HG03039 (cell line): ENCODE data around the gene VPS35L.
"Not testable (repeated sequence)": the region's sequence is repeated elsewhere in the genome, so short reads cannot be mapped to it uniquely, and the experiment has no call there.

Source experiments
- ATAC-seq: cut with Tn5 transposase; IDR thresholded peaks from one replicate; pipeline ENCODE4 v1.9.1; 2021; ENCODE audit warnings: mild to moderate bottlenecking, moderate library complexity; ENCODE audit not compliant: unreplicated experiment

Gene VPS35L

GRCh38 chr16:19710191-19710908 lies 154.8 kb downstream of the VPS35L start:
- no peak for ATAC-seq

GRCh38 chr16:19710991-19711545 lies 155.6 kb downstream of the VPS35L start:
- ATAC-seq, result no peak

GRCh38 chr16:19711643-19712042 lies 156.1 kb downstream of the VPS35L start:
- ATAC-seq, result no peak

GRCh38 chr16:19712418-19713058 lies 157.0 kb downstream of the VPS35L start:
- no peak for ATAC-seq

GRCh38 chr16:19713697-19714096 lies 158.2 kb downstream of the VPS35L start:
- no peak for ATAC-seq

- ATAC-seq, result no peak
Observed at GRCh38 chr16:19715566-19715965, 160.1 kb downstream of the VPS35L start.

GRCh38 chr16:19716183-19716582 lies 160.7 kb downstream of the VPS35L start:
- no peak for ATAC-seq

- not testable (repeated sequence) for ATAC-seq
Observed at GRCh38 chr16:19716728-19717127, 161.2 kb downstream of the VPS35L start.

- no peak for ATAC-seq
Observed at GRCh38 chr16:19717314-19717713, 161.8 kb downstream of the VPS35L start.

GRCh38 chr16:19717741-19718623 lies 162.5 kb downstream of the VPS35L start, which contains the start of the genes IQCK and KNOP1:
Gene IQCK, plus strand, starts transcription at chr16:19718271. Its CDS starts 36 bp downstream, at chr16:19718307.
Gene KNOP1, minus strand, starts transcription at chr16:19718227. Its CDS starts 3,192 bp downstream, at chr16:19715035.
- peak; percentile 89 for ATAC-seq

- ATAC-seq, result no peak
Observed at GRCh38 chr16:19718624-19718965, 163.1 kb downstream of the VPS35L start.

GRCh38 chr16:19722269-19722952 lies 166.9 kb downstream of the VPS35L start:
- ATAC-seq, result no peak

- no peak for ATAC-seq
Observed at GRCh38 chr16:19722981-19723380, 167.5 kb downstream of the VPS35L start.

- no peak for ATAC-seq
Observed at GRCh38 chr16:19728636-19728965, 173.1 kb downstream of the VPS35L start.

GRCh38 chr16:19733551-19733950 lies 178.0 kb downstream of the VPS35L start:
- ATAC-seq, result no peak

GRCh38 chr16:19735074-19735867 lies 179.8 kb downstream of the VPS35L start:
- ATAC-seq, result no peak

- no peak for ATAC-seq
Observed at GRCh38 chr16:19737306-19738038, 182.0 kb downstream of the VPS35L start.

GRCh38 chr16:19741354-19741753 lies 185.9 kb downstream of the VPS35L start:
- ATAC-seq, result no peak

GRCh38 chr16:19743816-19744159 lies 188.3 kb downstream of the VPS35L start:
- no peak for ATAC-seq
